GM21576 (cell line): ENCODE measurements around the gene TRMT1.

ENCODE experiments used
- ATAC-seq: cut with Tn5 transposase; IDR thresholded peaks from one replicate; pipeline ENCODE4 v1.9.1; 2021; ENCODE audit warnings: mild to moderate bottlenecking, moderate library complexity; ENCODE audit not compliant: unreplicated experiment

TRMT1 gene

GRCh38 chr19:13103581-13104359 lies 12.8 kb downstream of the TRMT1 start:
- no peak for ATAC-seq

- no peak for ATAC-seq
Measured at GRCh38 chr19:13102666-13103580, 13.6 kb downstream of the TRMT1 start, which contains the start of gene LYL1. Gene LYL1, minus strand, starts transcription at chr19:13102858. Its CDS starts 1,687 bp downstream, at chr19:13101171.

GRCh38 chr19:13102416-13102665 lies 14.2 kb downstream of the TRMT1 start:
- no peak for ATAC-seq

GRCh38 chr19:13101590-13102415 lies 14.7 kb downstream of the TRMT1 start:
- ATAC-seq: no peak

GRCh38 chr19:13100841-13101589 lies 15.5 kb downstream of the TRMT1 start:
- no peak for ATAC-seq

GRCh38 chr19:13100031-13100588 lies 16.4 kb downstream of the TRMT1 start:
- no peak for ATAC-seq

- ATAC-seq: no peak
Measured at GRCh38 chr19:13099073-13099999, 17.2 kb downstream of the TRMT1 start.

- no peak for ATAC-seq
Measured at GRCh38 chr19:13098277-13099072, 18.1 kb downstream of the TRMT1 start.

- no peak for ATAC-seq
Measured at GRCh38 chr19:13097463-13098258, 18.9 kb downstream of the TRMT1 start.

GRCh38 chr19:13097033-13097462 lies 19.5 kb downstream of the TRMT1 start:
- no peak for ATAC-seq

- no peak for ATAC-seq
Measured at GRCh38 chr19:13095934-13096927, 20.3 kb downstream of the TRMT1 start.

GRCh38 chr19:13095393-13095784 lies 21.2 kb downstream of the TRMT1 start:
- ATAC-seq: no peak

- ATAC-seq: no peak
Measured at GRCh38 chr19:13094771-13095392, 21.7 kb downstream of the TRMT1 start.

- ATAC-seq: no peak
Measured at GRCh38 chr19:13094106-13094504, 22.4 kb downstream of the TRMT1 start.

GRCh38 chr19:13093407-13094105 lies 23.0 kb downstream of the TRMT1 start:
- ATAC-seq: no peak
